HEK293 (cell line): ENCODE measurements around the gene HS6ST3.

Source experiments
- CTCF ChIP-seq: fragments of 450-650 bp; formaldehyde crosslinking; IDR thresholded peaks from 2 replicates; pipeline ENCODE4 v1.5.1; 2016; ENCODE audit warnings: missing biosample characterization, missing genetic modification characterization
- ZEB2 ChIP-seq: fragments of 450-650 bp; formaldehyde crosslinking; IDR thresholded peaks from 2 replicates; pipeline ENCODE4 v1.5.1; 2016; ENCODE audit warnings: missing biosample characterization, missing genetic modification characterization
- ZNF140 ChIP-seq: fragments of 450-650 bp; formaldehyde crosslinking; IDR thresholded peaks from 2 replicates; pipeline ENCODE4 v1.5.1; 2016; ENCODE audit warnings: missing biosample characterization, missing genetic modification characterization
- ZNF398 ChIP-seq: fragments of 450-650 bp; formaldehyde crosslinking; IDR thresholded peaks from 2 replicates; pipeline ENCODE4 v1.5.1; 2017; ENCODE audit warnings: missing biosample characterization, missing genetic modification characterization

- TF ChIP-seq ZNF398 (no peak), CTCF (no peak), ZEB2 (no peak), ZNF140 (tag by site-specific recombination) (no peak)
Observed at GRCh38 chr13:96821381-96821780, 731.5 kb downstream of the HS6ST3 start.
